ENCODE measurements around the gene RAB4B.
"Not testable (repeated sequence)": the region's sequence is repeated elsewhere in the genome, so short reads cannot be mapped to it uniquely, and the experiment has no call there.

Gene RAB4B

DNA sequence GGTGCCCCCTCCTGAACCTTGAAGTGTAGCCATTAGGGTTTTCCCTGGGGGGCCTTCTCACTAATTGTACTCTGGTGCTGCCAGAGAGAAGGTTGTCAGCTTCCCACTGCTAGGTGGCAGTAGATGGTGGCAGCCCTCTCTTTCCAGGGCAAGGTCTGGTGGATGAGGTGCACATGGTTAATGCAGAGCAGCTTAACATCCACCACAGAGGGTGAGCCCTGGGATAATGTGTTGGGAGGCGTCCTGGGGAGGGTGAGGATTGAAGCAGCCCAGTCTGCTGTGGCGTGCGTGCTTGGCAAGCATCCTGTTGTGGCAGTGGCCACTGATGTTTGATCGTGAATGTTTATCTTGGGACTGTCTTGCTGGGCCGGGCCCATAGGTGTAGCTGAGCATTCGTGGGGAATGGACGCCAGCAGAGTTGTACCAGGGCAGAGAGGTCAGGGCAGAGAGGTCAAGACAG, 26.8 kb downstream of the RAB4B start:
- no peak for DNase-seq

- DNase-seq = peak; percentile 41
Observed at GRCh38 chr19:40805258-40805868, 27.3 kb downstream of the RAB4B start.

DNA sequence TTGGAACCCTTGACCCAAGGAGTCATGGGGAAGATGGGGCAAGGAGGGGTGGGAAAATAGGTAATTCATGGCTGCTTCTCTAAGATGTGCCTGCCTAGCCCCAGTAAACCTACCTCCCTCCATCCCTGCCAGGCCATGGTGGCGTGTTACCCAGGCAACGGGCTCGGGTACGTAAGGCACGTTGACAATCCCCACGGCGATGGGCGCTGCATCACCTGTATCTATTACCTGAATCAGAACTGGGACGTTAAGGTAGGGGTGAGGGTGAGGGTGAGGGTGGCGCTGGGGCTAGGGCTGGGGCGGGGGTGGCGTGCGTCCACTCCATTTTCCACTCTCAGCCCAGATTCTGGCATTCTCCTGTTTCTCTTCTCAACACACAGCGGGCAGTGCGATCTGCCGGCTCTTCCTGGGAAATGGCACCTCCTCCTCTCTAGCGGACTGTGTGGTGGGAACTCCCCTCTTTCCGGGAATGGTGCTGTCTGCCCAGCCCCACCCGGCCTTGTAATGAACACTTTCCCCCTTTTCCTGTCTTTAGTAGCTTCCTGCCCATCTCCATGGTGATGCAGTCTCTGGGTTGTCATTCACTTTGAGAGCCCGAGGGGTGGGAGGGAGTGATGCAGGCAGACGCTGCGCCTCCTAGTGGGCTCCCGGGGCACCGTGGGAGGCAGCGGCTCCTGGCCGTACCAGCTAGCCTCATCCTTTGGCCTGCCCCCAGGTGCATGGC, 28.5 kb downstream of the RAB4B start:
- peak; percentile 77 for DNase-seq

DNA sequence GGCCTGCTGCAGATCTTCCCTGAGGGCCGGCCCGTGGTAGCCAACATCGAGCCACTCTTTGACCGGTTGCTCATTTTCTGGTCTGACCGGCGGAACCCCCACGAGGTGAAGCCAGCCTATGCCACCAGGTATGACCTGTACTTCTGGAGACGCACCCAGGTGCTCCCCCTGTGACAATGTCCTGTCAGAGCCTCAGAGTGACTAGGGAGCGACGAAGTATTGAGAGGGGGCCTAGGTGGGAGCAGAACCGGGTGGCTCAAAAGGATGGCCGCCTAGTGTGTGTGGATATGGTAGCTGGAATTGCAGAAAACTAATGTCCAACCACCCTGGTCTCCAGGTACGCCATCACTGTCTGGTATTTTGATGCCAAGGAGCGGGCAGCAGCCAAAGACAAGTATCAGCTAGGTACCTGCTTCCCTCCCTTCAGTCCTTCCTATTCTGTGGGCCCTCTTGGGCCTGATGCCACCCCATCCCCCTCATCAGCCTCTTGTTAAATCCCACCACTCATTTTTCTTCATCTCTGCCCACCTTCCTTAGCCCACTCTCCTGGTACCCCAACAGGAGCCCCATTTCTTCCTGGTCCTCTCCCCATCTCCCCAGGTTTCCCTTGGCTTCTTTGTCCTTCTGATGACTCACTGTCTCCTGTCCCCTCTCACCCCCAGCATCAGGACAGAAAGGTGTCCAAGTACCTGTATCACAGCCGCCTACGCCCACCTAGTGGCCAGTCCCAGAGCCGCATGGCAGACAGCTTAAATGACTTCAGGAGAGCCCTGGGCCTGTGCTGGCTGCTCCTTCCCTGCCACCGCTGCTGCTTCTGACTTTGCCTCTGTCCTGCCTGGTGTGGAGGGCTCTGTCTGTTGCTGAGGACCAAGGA, 29.3 kb downstream of the RAB4B start:
- DNase-seq = no peak

DNA sequence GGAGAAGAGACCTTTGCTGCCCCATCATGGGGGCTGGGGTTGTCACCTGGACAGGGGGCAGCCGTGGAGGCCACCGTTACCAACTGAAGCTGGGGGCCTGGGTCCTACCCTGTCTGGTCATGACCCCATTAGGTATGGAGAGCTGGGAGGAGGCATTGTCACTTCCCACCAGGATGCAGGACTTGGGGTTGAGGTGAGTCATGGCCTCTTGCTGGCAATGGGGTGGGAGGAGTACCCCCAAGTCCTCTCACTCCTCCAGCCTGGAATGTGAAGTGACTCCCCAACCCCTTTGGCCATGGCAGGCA, 29.9 kb downstream of the RAB4B start:
- DNase-seq = no peak

DNA sequence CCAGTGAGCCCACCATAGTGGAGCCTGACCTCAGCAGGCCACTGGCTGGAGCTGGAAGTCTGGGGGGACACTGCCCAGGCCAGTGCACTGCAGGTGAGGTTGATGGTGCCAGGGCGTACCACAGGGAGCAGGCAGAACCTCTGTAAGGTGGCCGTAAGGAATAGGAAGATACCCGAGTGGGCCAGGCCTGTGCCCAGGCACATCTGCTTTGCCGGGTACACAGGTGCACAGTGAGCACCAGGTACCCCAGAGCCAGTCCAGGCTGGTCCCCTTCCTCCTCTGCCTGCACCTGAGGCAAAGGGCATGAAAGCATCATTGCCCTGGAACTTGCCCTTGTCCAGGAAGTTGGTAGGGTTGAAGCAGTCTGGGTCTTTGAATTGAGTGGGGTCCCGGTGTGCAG, 30.4 kb downstream of the RAB4B start:
- no peak for DNase-seq

GRCh38 chr19:40809358-40810086, 31.5 kb downstream of the RAB4B start:
- DNase-seq = no peak

DNA sequence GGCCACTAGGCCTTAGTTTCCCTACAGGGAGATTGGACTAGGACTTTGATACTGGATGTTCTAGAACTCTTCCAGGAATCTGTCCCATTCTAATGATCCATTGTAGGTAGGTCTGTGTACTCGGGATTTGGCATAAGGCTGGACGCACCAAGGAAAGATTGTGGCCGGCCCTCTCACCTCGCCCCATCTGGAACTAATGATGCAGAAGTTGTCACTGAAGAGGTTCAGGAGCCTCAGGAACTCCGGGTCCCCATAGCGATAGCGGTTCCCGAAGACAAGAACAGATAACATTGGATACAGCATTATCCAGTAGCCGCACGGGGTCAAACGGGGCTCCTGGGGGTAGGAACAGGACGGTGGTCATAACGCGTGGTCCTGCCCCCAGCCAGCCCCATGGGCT, 32.1 kb downstream of the RAB4B start:
- no peak for DNase-seq

DNA sequence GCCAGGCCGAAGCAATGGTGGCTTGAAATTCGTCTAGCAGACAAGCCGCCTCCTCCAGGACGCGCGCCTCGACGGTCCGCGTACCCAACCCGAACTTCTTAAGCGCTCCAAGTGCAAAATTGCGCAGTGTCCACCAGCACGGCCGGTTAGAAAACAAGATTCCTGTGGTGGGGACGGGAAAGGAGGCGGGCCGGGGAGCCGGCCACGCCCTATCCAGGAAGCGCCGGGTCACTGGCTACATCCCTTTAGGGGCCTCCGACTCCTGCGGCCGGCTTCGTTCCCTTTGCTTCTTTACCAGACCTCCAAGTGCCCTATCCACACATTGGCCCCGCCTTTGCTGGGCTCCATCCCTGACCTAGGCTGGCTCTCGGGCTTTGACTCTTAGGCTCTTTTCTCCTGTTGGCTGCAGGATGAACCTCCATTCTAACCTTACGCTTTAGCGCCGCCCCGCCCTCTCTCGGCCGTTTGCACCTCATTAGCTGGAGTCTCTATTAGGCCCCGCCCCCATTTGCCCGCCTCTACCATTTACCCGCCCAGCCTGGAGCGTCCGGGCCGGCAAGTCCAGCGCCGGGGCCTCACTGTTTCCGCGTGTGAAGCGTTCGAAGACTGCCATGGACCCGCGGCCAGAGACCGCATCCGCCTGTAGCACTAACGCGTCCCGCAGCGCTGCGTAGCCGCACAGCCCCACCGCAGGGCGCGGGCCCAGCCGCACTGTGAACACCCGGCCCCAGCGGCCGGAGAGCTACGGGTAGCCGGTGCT, 32.8 kb downstream of the RAB4B start:
- not testable (repeated sequence) for DNase-seq

DNA sequence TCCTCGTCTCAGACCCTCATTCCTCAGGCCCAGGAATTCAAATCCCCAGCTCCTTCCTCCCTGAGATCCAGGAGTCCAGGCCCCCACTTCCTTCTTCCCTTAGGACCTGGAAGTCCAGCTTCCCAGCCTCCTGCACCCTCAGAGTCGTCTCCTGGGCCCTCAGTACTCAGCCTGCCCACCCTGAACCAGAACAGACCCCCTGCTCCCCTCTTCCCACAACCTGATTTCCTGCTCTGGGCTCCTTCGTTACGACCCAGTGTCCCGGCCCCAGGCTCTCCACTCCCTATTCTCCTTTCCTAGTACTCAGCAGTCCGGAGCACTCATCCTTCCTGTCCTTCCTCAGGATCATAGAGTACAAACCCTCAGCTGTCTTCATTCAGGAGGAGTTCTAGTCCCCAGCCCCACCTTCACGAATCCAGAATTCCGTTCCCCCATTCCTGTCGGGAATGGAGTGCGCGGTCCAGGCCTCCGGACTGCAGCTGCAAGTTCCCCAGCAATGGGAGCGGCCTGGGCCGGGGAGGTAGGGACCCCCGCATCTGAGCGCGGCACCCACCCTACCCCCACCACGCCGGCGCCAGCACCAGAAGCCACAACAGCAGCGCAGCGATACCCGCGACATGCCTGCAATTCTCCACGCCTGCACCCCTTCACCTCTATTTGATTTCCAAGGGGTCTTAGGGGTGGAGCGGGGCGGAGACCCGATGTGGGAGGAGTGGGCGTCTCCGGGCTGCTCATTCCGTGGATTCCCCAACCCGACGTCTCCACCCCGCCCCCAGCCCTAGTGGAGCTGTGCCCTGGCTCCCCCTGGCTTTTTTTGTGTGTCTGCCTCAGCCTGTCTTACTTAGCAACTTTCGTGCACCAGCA, 33.7 kb downstream of the RAB4B start:
- DNase-seq = no peak

DNA sequence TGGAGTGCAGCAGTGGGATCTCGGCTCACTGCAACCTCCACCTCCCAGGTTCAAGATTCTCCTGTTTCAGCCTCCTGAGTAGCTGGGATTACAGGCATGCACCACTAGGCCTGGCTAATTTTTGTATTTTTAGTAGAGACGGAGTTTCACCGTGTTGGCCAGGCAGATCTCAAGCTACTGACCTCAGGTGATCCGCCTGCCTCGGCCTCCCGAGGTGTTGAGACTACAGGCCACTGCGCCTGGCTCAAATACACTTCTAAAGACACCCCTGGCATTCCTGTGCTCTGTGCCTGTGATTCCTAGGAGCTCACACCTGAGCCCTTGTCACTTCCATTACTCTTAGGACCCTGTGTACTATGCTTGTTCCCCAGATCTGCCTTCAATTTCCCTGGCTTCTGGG, 34.5 kb downstream of the RAB4B start:
- not testable (repeated sequence) for DNase-seq

DNA sequence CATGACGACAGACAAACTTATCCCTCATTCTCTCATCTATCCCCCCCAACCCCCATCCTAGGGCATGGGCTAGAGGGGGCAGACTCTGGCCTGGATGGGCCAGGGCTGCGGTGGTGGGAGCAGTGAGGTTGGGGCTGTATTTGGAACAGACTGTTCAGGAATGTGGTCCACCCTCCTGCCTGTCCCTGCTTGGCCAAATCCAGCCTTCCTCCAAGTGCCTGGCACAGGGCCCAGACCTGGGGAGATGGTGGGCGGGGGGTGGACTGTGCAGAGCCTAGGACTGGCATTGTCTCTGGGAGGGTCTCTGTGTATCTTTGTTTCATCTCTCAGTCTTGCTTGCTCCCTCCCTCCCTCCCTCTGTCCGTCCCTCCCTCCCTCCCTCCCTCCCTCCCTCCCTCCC, 35.1 kb downstream of the RAB4B start:
- no peak for DNase-seq

GRCh38 chr19:40815223-40815622, 37.2 kb downstream of the RAB4B start:
- no peak for DNase-seq

GRCh38 chr19:40818480-40819399, 40.7 kb downstream of the RAB4B start:
- peak; percentile 71 for DNase-seq

DNA sequence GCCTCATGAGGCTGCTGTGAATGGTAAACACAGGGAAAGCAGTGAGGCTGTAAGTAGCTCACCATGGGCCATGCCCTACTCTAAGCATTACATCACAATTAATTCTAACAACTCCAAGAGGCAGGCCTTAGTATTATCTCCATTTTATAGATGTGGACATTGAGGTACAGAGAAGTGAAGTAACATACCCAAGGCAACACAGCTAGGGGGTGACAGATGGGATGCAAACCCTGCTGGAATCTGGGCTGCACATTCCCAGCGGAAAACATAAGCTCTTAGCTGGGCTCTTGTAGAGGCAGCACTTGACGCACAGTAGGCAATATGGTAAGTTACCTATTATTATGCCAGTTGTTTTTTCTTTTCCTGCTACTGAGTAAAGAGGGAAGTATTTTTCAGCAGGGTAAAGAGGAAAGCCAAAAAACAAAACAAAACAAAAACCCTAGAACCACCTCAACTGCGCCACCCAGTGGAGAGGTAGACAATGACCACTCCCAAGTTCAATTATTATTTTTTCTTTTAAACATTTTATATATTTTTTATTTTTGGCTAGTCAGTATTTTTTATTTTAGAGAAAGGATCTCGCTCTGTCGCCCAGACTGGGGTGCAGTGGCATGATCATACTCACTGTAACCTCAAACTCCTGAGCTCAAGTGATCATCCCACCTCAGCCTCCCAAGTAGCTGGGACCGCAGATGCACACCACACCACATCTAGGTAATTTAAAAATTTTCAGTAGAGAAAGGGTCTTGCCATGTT, 41.6 kb downstream of the RAB4B start:
- peak; percentile 70 for DNase-seq

- no peak for DNase-seq
Observed at GRCh38 chr19:40822161-40822560, 44.1 kb downstream of the RAB4B start.

GRCh38 chr19:40822704-40823553, 44.9 kb downstream of the RAB4B start:
- not testable (repeated sequence) for DNase-seq

DNA sequence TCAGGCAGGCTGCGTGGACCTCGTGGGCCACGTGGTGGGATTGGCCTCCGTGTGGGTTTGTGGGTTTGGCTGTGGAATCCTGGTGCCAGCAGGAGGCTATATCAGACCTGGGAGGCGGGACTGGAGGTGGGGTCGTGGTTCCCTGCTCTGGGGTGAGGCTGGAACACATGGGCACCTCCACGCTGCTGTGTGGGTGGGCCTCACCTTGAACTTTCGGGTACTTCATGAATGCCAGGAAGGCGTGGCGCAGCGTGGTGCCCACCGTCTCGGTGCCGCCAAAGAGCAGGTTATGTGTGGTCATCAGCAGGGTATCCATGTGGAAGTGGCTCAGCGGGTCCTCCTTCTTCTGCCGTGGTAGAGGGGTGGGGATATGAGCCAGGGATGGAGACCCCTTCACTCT, 46.9 kb downstream of the RAB4B start:
- DNase-seq = not testable (repeated sequence)

All from T-helper 9 cell (primary cell).